Stimulated activated naive CD8-positive, alpha-beta T cell treated with anti-CD3 and anti-CD28 coated beads, Interleukin-15, amount 100 ng/mL, for 72 hours (primary cell): Measurements from ENCODE around the gene IL1R2.

Experiments used
- ATAC-seq: fragments of 150-1000 bp; cut with Tn5 transposase; 2 replicates; pipeline ENCODE4 v1.10.0; 2021; ENCODE audit warnings: mild to moderate bottlenecking, moderate library complexity
- DNase-seq, 2 donors: peaks; one replicate each; pipeline ENCODE4 v3.0.0; 2021 to 2022
- H3K27ac Mint-ChIP-seq, 2 donors: one replicate each; pipeline ENCODE4 v1.8.0; 2022; ENCODE audit warnings: mild to moderate bottlenecking in 2 of 2, mixed read lengths in 2 of 2, moderate library complexity in 2 of 2
- H3K27me3 Mint-ChIP-seq: one replicate; pipeline ENCODE4 v1.8.0; 2022; ENCODE audit warnings: mixed read lengths
- H3K4me1 Mint-ChIP-seq: one replicate; pipeline ENCODE4 v1.8.0; 2022; ENCODE audit warnings: mild to moderate bottlenecking, mixed read lengths
- H3K4me3 Mint-ChIP-seq, 2 donors: one replicate each; pipeline ENCODE4 v1.8.0; 2022; ENCODE audit warnings: mild to moderate bottlenecking in 2 of 2, mixed read lengths in 2 of 2, moderate library complexity in 1 of 2
- H3K9me3 Mint-ChIP-seq, 2 donors: one replicate each; pipeline ENCODE4 v1.8.0; 2022; ENCODE audit warnings: mixed read lengths in 2 of 2

IL1R2 gene

GRCh38 chr2:101985101-101985792, 6.5 kb upstream of the IL1R2 start:
- no peak for ATAC-seq
- H3K27ac Mint-ChIP-seq, result no peak overlapping the region
- H3K4me1 Mint-ChIP-seq, result peaks cover 50% of the 10 kb centered on the region
- H3K9me3 Mint-ChIP-seq, result no peaks in the 10 kb centered on the region
- no peak for DNase-seq
- H3K27me3 Mint-ChIP-seq, result peaks cover 12% of the 10 kb centered on the region
- H3K4me3 Mint-ChIP-seq, result no peak overlapping the region

GRCh38 chr2:101985793-101986164, 6.0 kb upstream of the IL1R2 start:
- Mint-ChIP-seq H3K4me1 (peaks cover 49% of the 10 kb centered on the region), H3K27ac (no peak overlapping the region), H3K4me3 (no peak overlapping the region), H3K9me3 (no peaks in the 10 kb centered on the region), H3K27me3 (peaks cover 12% of the 10 kb centered on the region)
- DNase-seq (no peak), ATAC-seq (no peak)

- Mint-ChIP-seq H3K27me3 (peaks cover 15% of the 10 kb centered on the region), H3K9me3 (no peaks in the 10 kb centered on the region), H3K27ac (no peak overlapping the region), H3K4me1 (peaks cover 44% of the 10 kb centered on the region), H3K4me3 (no peak overlapping the region)
- no peak for DNase-seq
- no peak for ATAC-seq
These were observed 5.4 kb upstream of the IL1R2 start for GRCh38 chr2:101986376-101986775.

- Mint-ChIP-seq H3K4me3 (peak overlapping the region in 1 of 2 donors; percentile 40), H3K9me3 (no peaks in the 10 kb centered on the region), H3K4me1 (peaks cover 41% of the 10 kb centered on the region), H3K27me3 (peaks cover 22% of the 10 kb centered on the region), H3K27ac (no peak overlapping the region)
- DNase-seq (no peak), ATAC-seq (peak; percentile 75)
These were observed 4.7 kb upstream of the IL1R2 start for GRCh38 chr2:101986804-101987740.

GRCh38 chr2:101987832-101988231, 3.9 kb upstream of the IL1R2 start:
- Mint-ChIP-seq H3K9me3 (no peaks in the 10 kb centered on the region), H3K4me3 (no peak overlapping the region), H3K4me1 (peaks cover 48% of the 10 kb centered on the region), H3K27ac (no peak overlapping the region), H3K27me3 (peaks cover 30% of the 10 kb centered on the region)
- no peak for ATAC-seq
- no peak for DNase-seq

- Mint-ChIP-seq H3K27me3 (peaks cover 30% of the 10 kb centered on the region), H3K4me1 (peaks cover 48% of the 10 kb centered on the region), H3K9me3 (no peaks in the 10 kb centered on the region), H3K4me3 (no peak overlapping the region), H3K27ac (peak overlapping the region in 1 of 2 donors; percentile 85)
- DNase-seq, result no peak
- no peak for ATAC-seq
These were observed 3.2 kb upstream of the IL1R2 start for GRCh38 chr2:101988541-101988940.

- no peak overlapping the region for H3K4me3 Mint-ChIP-seq
- peaks cover 48% of the 10 kb centered on the region for H3K4me1 Mint-ChIP-seq
- H3K27me3 Mint-ChIP-seq, result peaks cover 30% of the 10 kb centered on the region
- ATAC-seq, result no peak
- no peak overlapping the region for H3K27ac Mint-ChIP-seq
- no peaks in the 10 kb centered on the region for H3K9me3 Mint-ChIP-seq
- DNase-seq, result no peak
These were observed 1.9 kb upstream of the IL1R2 start for GRCh38 chr2:101989740-101990460.

GRCh38 chr2:101993772-101994171, 2.0 kb downstream of the IL1R2 start:
- no peak for DNase-seq
- H3K27ac Mint-ChIP-seq, result no peak overlapping the region
- ATAC-seq, result no peak
- no peak overlapping the region for H3K4me3 Mint-ChIP-seq
- no peaks in the 10 kb centered on the region for H3K9me3 Mint-ChIP-seq
- peaks cover 12% of the 10 kb centered on the region for H3K4me1 Mint-ChIP-seq
- H3K27me3 Mint-ChIP-seq, result peaks cover 18% of the 10 kb centered on the region

GRCh38 chr2:101995019-101995418, 3.3 kb downstream of the IL1R2 start:
- DNase-seq, result no peak
- H3K9me3 Mint-ChIP-seq, result no peaks in the 10 kb centered on the region
- peaks cover 18% of the 10 kb centered on the region for H3K4me1 Mint-ChIP-seq
- H3K27ac Mint-ChIP-seq, result no peak overlapping the region
- peaks cover 18% of the 10 kb centered on the region for H3K27me3 Mint-ChIP-seq
- H3K4me3 Mint-ChIP-seq, result no peak overlapping the region
- no peak for ATAC-seq

GRCh38 chr2:101995804-101996203, 4.0 kb downstream of the IL1R2 start:
- H3K27me3 Mint-ChIP-seq, result peaks cover 18% of the 10 kb centered on the region
- no peak for DNase-seq
- H3K4me3 Mint-ChIP-seq, result no peak overlapping the region
- H3K9me3 Mint-ChIP-seq, result no peaks in the 10 kb centered on the region
- no peak overlapping the region for H3K27ac Mint-ChIP-seq
- peaks cover 18% of the 10 kb centered on the region for H3K4me1 Mint-ChIP-seq
- no peak for ATAC-seq

GRCh38 chr2:101998556-101998895, 6.8 kb downstream of the IL1R2 start:
- no peak for ATAC-seq
- DNase-seq, result no peak
- Mint-ChIP-seq H3K27me3 (no peaks in the 10 kb centered on the region), H3K4me1 (peaks cover 7% of the 10 kb centered on the region), H3K27ac (no peak overlapping the region), H3K9me3 (no peaks in the 10 kb centered on the region), H3K4me3 (no peak overlapping the region)

- H3K27me3 Mint-ChIP-seq, result no peaks in the 10 kb centered on the region
- peak in 1 of 2 donors; percentile 52 for DNase-seq
- no peaks in the 10 kb centered on the region for H3K9me3 Mint-ChIP-seq
- H3K4me3 Mint-ChIP-seq, result no peak overlapping the region
- peaks cover 7% of the 10 kb centered on the region for H3K4me1 Mint-ChIP-seq
- H3K27ac Mint-ChIP-seq, result peak overlapping the region in 1 of 2 donors; percentile 1
- ATAC-seq, result peak; percentile 84
These were observed 7.4 kb downstream of the IL1R2 start for GRCh38 chr2:101998896-101999789.

GRCh38 chr2:102000012-102000411, 8.3 kb downstream of the IL1R2 start:
- no peak for ATAC-seq
- Mint-ChIP-seq H3K27me3 (no peaks in the 10 kb centered on the region), H3K27ac (no peak overlapping the region), H3K4me3 (no peak overlapping the region), H3K4me1 (peaks cover 7% of the 10 kb centered on the region), H3K9me3 (no peaks in the 10 kb centered on the region)
- DNase-seq, result no peak

- H3K4me3 Mint-ChIP-seq, result peak overlapping the region in 1 of 2 donors; percentile 23
These were observed 9.3 kb downstream of the IL1R2 start for GRCh38 chr2:102000813-102001766.

More at GRCh38 chr2:102000813-102001766, 9.3 kb downstream of the IL1R2 start:
- DNase-seq (peak in 1 of 2 donors; percentile 36), ATAC-seq (peak; percentile 45)
- Mint-ChIP-seq H3K9me3 (no peaks in the 10 kb centered on the region), H3K4me1 (peaks cover 7% of the 10 kb centered on the region), H3K27ac (no peak overlapping the region), H3K27me3 (no peaks in the 10 kb centered on the region)
